GM18507 (cell line): ENCODE measurements around the gene RPL19.
A peak's percentile ranks its signal among the peaks of the same experiment; 100 is the strongest.
"Not testable (repeated sequence)": the region's sequence is repeated elsewhere in the genome, so short reads cannot be mapped to it uniquely, and the experiment has no call there.

ENCODE experiments used
- DNase-seq: peaks from one replicate; pipeline ENCODE4 v3.0.0; 2011; ENCODE audit warnings: low read depth; ENCODE audit not compliant: insufficient read length; ENCODE audit errors: extremely low spot score
- FAIRE-seq: peaks from 2 replicates; lab custom pipeline; 2011; peaks lifted over from hg19 to GRCh38; lab: Jason Lieb, UNC

The RPL19 gene

GRCh38 chr17:39200070-39200879 lies at the start of gene RPL19:
Gene RPL19, plus strand, starts transcription at chr17:39200283. Its CDS starts 62 bp downstream, at chr17:39200345.
- FAIRE-seq = no peak
- peak; percentile 73 for DNase-seq

GRCh38 chr17:39150795-39151149 lies 49.3 kb upstream of the RPL19 start:
- DNase-seq (no peak), FAIRE-seq (no peak)

GRCh38 chr17:39151150-39151942 lies 48.7 kb upstream of the RPL19 start, which contains the start of gene PLXDC1:
Gene PLXDC1, minus strand, starts transcription at chr17:39151637. Its CDS starts 200 bp downstream, at chr17:39151437.
- FAIRE-seq (no peak), DNase-seq (no peak)

- FAIRE-seq (no peak), DNase-seq (no peak)
Observed at GRCh38 chr17:39151943-39152818, 47.9 kb upstream of the RPL19 start.

GRCh38 chr17:39153599-39154051 lies 46.5 kb upstream of the RPL19 start:
- peak; percentile 52 for DNase-seq
- FAIRE-seq = peak; percentile 76

GRCh38 chr17:39155654-39156053 lies 44.4 kb upstream of the RPL19 start:
- no peak for DNase-seq
- no peak for FAIRE-seq

- FAIRE-seq = no peak
- no peak for DNase-seq
Observed at GRCh38 chr17:39156491-39156890, 43.6 kb upstream of the RPL19 start.

GRCh38 chr17:39158623-39159022 lies 41.5 kb upstream of the RPL19 start:
- no peak for DNase-seq
- FAIRE-seq = no peak

GRCh38 chr17:39161962-39162361 lies 38.1 kb upstream of the RPL19 start:
- FAIRE-seq (no peak), DNase-seq (no peak)

- DNase-seq = peak; percentile 95
- peak; percentile 89 for FAIRE-seq
Observed at GRCh38 chr17:39164675-39165143, 35.4 kb upstream of the RPL19 start.

GRCh38 chr17:39165178-39165840 lies 34.8 kb upstream of the RPL19 start:
- DNase-seq (no peak), FAIRE-seq (no peak)

GRCh38 chr17:39165841-39166349 lies 34.2 kb upstream of the RPL19 start, which contains the start of gene ARL5C:
Gene ARL5C, minus strand, starts transcription at chr17:39166161. Its CDS starts 401 bp downstream, at chr17:39165760.
- FAIRE-seq = no peak
- DNase-seq = no peak

GRCh38 chr17:39166437-39167335 lies 33.4 kb upstream of the RPL19 start:
- no peak for FAIRE-seq

GRCh38 chr17:39167476-39167875 lies 32.6 kb upstream of the RPL19 start:
- DNase-seq (no peak), FAIRE-seq (peak; percentile 74)

More at GRCh38 chr17:39166437-39167335, 33.4 kb upstream of the RPL19 start:
- DNase-seq = no peak

- FAIRE-seq = not testable (repeated sequence)
Observed at GRCh38 chr17:39168503-39168902, 31.6 kb upstream of the RPL19 start.

GRCh38 chr17:39169101-39169500 lies 31.0 kb upstream of the RPL19 start:
- FAIRE-seq = no peak
- DNase-seq = no peak

More at GRCh38 chr17:39168503-39168902, 31.6 kb upstream of the RPL19 start:
- not testable (repeated sequence) for DNase-seq

- FAIRE-seq = no peak
Observed at GRCh38 chr17:39169518-39169917, 30.6 kb upstream of the RPL19 start.

GRCh38 chr17:39170109-39170508 lies 30.0 kb upstream of the RPL19 start:
- DNase-seq (no peak), FAIRE-seq (no peak)

More at GRCh38 chr17:39169518-39169917, 30.6 kb upstream of the RPL19 start:
- no peak for DNase-seq
